GM19455 (cell line): Measurements from ENCODE around the gene RETSAT.
A peak's percentile ranks its signal among the peaks of the same experiment; 100 is the strongest.
"Not testable (repeated sequence)": the region's sequence is repeated elsewhere in the genome, so short reads cannot be mapped to it uniquely, and the experiment has no call there.

ENCODE experiments used
- ATAC-seq: cut with Tn5 transposase; IDR thresholded peaks from one replicate; pipeline ENCODE4 v1.9.1; 2021; ENCODE audit not compliant: unreplicated experiment

RETSAT gene

DNA sequence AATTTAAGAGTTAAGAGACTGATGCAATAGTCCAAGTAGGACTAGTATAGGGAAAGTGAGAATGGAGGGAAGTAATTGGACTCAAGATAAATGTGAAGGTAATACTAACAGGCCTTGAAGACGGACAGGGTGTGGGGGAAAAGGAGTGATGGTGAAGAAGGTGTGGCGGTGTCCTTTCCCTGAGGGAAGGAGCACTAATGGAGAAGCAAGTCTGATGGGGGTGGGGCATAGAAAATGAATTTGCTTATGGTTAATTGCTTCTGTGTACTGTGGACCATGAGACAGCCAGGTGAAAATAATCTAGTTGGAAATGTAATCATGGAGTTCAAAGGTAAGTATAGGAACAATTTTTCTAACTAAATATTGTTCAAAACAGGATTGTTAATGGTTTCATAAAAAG is 19.4 kb downstream of the RETSAT start:
- ATAC-seq, result no peak

DNA sequence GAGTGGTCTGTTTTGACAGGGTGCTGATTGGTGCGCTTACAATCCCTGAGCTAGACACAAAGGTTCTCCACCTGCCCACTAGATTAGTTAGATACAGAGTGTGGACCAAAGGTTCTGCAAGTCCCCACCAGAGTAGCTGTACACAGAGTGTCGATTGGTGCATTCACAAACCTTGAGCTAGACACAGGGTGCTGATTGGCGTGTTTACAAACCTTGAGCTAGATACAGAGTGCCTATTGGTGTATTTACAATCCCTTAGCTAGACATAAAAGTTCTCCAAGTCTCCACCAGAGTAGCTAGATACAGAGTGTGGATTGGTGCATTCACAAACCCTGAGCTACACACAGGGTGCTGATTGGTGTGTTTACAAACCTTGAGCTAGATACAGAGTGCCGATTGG is 20.5 kb downstream of the RETSAT start:
- ATAC-seq, result not testable (repeated sequence)

DNA sequence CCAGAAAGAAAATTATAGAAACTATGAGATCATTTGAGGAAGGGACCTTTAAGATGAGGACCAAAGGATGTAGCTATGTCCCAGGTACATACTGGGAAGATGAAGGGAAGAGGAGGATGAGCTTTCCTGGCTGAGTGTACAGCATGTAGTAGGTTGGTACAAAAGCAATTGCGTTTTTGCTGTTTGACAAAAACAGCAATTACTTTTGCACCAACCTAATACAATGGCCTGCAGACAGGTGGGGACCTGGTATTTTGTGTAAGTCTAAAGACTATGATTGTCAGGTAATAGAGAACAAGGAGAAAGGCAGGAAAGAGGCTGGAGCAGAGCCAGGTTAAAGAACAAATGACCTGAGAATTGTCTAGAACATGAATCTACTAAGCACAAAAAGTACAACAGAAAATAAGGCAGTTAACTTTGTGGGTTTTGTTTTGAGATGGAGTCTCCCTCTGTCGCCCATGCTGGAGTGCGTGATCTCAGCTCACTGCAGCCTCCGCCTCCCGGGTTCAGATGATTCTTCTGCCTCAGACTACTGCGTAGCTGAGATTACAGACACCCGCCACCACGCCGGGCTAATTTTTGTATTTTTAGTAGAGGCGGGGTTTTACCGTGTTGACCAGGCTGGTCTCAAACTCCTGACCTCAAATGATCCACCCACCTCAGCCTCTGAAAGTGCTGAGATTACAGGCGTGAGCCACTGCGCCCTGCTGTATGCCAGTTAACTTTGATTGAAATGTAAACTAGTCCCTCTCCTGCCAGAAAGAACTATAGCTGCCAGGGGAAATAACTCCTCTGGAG is 23.3 kb downstream of the RETSAT start:
- ATAC-seq, result no peak

DNA sequence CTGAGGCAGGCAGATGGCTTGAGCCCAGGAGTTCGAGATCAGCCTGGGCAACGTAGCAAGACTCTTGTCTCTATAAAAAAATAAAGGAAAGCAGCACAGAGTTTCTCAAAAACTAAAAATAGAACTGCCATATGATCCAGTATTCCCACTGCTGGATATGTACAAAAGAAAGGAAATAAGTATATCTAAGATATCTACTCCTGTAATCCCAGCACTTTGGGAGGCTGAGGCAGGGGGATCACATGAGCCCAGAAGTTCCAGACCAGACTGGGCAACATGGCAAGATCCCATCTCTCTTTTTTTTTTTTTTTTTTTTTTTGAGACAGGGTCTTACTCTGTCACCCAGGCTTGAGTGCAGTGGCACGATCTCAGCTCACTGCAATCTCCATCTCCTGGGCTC is 24.6 kb downstream of the RETSAT start:
- not testable (repeated sequence) for ATAC-seq

DNA sequence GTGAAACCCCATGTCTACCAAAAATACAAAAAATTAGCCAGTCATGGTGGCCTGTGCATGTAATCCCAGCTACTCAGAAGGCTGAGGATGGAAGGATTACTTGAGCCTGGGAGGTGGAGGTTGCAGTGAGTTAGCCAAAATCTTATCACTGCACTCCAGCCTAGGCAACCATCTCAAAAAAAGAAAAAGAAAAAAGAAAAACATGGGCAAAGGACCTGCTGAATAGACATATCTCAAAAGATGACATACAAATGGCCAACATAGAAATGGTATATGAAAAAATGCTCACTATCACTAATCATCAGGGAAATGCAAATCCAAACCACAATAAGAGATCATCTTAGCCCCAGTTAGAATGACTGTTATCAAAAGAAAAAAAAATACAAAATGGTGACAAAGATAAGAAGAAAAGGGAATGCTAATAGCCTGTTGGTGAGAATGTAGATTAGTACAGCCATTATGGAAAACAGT is 25.1 kb downstream of the RETSAT start:
- no peak for ATAC-seq

DNA sequence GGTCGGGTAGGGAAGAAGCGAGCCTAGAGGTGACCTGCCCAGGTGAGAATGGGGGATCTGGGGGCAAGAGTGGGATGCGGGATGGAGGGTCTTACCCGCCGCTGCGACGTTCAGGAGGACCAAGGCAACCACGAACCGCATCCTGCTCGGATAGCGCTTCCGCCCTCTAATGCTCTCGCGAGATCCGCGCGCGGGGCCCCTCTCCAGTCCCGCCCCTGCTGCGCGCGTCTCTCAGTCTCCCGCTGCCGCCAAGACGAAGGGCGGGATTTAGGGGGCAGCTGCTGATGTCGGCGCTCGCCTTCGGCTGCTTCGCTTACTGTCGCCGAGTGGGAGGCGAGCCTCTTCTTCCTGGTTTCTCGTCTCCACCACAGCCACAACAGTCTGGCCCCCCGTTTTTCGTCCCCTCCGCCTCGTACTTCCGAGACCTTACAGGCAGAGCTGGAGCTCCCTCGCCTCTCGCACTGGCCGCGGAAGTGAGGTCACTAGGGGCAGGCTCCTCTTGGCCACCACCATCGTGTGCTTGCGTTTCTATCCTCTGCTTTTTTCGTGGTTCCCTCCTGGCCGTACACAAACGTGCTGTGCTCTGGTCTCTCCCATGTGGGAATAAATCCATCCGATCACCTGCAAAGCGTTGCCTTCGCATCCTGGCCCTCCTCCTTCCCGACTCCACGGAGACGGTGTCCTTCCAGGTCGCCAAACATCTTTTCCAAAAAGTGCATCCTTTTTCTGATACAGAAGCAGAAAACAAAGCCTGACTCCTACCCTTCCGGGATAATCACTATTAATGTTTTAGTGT is 26.3 kb downstream of the RETSAT start, which contains the start of gene TGOLN2:
TGOLN2 (minus strand) TSS at position 168 of the 796 bp plus-strand sequence; CDS start at position 141, 27 bp downstream.
- peak; percentile 79 for ATAC-seq

DNA sequence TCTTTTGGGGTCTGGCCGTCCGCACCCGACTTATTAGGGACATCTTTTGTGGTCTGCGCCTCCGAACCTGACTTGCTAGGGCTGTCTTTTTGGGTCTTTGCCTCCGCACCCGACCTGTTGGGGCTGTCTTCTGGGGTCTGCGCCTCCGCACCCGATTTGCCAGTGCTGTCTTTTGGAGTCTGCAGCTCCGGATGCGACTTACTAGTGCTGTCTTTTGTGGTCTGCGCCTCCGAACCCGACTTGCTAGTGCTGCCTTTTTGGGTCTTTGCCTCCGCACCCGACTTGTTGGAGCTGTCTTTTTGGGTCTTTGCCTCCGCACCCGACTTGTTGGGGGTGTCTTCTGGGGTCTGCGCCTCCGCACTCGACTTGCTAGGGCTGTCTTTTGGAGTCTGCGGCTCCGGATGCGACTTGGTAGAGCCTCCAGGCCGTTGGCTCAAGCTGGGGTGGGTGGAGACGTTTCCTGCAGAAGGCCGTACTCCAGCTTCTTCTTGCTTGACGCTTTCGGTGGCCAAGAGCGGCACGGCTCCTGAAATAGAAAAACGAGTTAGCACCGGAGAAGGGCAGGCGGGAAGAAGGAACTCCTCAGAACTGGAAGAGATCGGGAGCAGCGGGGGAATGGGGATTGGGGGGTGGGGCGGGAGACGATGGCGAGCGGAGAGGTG is 27.0 kb downstream of the RETSAT start:
- ATAC-seq, result no peak

DNA sequence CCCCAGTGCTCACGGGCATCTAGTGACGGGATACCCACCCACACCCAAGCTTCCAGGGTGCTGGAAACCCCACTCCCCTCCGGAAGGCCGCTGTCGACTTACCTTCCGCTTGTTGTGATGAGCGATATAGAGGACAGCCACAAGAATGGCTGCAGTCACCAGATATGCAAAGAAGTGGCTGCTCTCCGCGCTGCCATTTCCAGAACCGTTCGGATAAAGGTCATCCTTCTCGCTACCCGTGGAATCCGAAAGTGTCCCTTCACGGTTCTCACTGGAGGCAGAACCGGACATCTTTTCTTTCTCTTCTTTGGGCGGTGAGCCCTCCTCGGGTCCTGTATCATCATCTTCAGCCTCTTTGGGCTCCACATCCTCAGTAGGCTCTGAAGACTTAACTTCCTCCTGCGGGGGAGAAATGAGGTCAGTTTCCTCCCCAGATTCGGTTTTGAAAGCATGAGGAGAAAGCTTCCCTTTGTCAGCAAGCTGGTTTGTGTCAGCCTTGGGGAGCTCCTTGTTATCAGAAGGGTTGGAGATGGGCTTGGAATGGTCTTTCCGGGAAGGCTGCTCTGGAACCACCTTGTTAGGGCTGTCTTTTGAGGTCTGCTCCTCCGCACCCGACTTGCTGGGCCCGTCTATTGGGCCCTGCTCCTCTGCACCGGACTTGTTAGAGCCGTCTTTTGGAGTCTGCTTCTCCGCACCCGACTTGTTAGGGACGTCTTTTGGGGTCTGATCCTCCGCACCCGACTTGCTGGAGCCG is 27.7 kb downstream of the RETSAT start:
- peak; percentile 33 for ATAC-seq

DNA sequence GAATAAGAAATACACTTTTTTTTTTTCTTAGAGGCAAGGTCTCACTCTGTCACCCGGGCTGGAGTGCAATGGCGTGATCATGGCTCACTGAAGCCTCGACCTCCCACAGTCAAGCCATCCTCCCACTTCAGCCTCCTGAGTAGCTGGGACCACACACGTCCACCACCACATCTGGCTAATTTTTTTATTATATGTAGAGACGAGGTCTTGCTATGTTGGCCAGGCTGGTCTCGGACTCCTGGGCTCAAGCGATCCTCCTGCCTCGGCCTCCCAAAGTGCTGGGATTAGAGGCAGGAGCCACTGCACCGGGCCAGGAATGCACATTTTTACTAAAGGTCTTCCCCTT is 28.9 kb downstream of the RETSAT start:
- no peak for ATAC-seq

DNA sequence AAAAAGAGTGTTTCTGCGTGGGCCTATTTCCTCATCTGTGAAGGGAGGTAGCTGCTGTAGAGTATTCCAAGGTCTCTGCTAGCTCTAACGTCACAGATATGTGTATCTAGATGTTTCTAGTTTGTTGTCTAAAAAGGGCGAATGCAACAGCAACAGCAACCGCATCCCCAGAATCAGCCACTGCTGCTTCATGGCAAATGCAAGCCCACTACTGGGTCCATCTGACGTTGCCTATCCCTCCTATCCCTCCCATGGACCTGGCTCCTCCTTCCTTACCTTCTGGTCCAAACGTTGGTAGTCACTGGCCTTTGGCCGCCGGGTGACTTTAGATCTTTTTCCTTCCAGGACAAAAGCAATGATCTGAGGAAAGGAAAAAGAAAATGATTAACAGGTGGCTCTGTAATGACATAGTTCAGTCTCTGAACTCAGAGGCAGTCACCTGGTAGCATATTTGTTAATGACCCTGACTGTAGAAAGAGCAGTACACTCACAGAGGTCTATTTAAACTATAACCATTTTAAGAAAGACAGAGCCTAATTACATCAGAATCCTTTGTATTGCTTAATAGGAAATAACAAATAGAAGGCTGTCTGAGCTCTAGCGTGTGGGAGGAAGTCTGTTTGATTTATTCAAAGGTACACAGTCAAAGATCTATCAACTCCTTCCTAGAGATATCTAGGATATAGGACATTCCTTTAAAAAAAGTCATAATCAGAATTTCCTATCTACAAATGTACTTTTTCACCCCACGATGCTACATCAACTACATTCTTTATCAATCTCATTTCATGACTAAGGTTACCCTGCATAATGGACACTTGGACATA is 29.5 kb downstream of the RETSAT start:
- no peak for ATAC-seq

DNA sequence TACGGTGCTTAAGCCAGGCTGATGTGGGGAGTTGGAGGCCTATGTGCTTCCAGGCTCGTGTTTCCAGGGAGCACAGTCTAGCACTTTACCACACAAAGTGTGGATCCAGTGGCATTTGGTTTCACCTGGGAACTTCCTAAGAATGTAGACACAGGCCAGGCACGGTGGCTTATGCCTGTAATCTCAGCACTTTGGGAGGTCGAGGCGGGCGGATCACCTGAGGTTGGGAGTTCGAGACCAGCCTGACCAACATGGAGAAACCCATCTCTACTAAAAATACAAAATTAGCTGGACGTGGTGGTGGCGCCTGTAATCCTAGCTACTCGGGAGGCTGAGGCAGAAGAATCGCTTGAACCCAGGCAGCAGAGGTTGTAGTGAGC is 30.4 kb downstream of the RETSAT start:
- not testable (repeated sequence) for ATAC-seq

DNA sequence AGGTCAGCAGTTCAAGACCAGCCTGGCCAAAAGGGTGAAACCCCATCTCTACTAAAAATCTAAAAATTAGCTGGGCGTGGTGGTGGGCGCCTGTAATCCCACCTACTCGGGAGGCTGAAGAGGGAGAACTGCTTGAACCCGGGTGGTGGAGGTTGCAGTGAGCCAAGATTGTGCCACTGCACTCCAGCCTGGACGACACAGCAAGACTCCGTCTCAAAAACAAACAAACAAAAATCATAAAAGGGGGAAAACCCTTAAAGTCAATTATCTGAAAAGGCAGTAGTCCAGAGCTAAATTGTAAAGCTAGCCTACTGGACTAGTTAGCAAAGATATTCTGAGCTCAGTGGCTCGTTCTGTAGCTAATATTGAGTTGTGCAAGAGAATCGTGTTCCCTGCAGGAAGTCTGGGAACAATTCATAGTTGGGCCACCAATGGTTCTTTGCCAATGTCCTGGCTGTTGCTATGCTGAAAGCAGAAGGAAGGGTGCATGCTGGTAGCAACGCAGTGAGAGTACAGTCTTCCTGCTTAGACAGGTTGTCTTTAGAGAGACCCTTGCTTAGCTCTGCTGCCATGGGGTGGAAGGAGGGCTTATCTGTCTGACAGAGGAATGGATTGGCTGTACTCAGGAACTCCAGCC is 30.9 kb downstream of the RETSAT start:
- no peak for ATAC-seq

DNA sequence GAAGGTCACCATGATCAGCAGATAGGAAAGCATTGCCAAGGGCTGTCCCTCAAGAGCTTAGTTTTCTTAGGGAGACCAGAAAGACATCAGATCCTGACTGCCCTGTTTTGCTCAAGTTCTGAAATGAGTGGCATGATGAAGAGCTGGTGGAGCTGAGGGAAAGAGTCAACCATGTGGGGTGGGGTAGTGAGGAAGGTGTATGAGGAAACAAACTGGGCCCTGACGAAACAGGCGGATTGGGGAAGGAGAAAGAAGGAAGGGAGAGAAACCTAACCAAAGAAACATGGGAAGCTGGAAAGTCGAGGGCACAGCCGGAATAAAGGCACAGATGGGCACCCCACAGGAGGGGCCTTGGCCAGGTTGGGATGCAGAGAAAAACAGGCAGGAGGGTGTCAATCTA is 34.5 kb downstream of the RETSAT start:
- ATAC-seq, result no peak

DNA sequence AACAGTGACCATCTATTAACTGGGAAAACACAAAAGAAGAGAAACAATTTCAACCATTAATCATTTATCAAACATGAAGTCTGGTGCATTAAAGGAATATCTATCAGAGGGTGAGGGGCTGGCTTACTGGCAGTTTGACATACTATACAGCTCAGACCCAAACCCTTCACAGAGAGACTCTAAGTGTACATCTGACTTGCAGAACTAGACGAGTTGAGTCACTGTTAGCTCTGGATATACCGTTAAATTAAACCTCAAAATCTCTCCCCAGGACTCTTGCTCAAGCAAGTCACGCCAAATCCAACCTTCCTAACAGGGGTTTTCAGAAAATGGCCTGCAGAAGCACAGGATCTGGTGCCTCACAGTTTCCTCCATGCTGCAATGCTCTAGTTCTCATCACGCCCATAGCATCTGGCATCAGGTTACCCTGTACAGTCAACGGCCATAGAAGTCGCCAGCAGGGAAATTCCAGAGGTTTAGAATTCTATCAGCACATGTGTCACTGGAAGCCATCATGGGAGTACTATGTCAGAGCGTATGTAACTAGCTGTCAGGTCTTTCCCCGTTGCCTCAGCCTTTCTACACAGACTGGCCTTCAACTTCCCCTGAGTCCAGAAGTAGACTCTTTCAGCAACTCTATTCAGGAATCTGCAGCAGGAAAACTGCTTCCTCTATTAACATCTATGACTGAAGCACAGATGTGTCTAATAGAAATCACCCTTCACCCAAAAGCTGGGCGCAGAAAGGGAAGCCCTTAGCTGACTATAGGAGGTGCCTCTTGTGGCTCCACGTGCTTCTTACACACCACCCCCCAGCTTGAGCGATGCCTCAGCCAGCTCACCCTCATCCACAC is 35.9 kb downstream of the RETSAT start:
- no peak for ATAC-seq

DNA sequence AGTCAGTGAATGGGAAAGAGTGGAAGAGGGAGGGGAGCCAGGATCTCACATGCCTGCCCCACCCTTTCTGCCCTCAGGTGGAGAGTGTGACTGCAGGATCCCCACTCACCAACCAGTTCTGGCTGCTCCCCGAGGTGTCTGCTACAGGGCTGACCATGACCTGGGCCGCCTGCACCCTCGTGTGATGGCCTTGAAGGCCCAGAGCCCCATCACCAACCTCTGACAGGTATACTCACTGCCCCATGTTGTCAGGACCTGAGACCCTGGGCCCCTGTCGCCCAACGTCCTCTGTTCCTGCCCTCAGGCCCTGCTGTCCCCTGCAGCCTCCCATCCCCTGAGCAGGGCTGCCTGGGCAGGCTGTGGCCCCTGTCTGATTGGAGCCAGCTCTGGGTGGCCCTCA is 38.4 kb downstream of the RETSAT start:
- not testable (repeated sequence) for ATAC-seq

DNA sequence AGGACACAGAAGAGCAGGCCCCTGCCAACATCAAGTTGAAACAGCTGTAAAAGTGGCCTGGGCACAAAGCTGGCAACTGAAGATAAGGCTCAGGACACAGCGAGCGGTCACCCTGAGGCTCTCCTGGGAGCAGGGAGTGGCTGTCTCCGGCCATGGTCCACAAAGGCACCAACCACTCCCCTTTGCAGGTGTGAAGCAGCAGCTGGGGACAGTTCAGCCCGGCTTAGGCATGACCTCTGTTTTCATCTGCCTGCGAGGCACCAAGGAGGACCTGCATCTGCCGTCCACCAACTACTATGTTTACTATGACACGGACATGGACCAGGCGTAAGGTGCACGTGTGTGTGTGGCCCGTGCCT is 39.5 kb downstream of the RETSAT start:
- no peak for ATAC-seq

DNA sequence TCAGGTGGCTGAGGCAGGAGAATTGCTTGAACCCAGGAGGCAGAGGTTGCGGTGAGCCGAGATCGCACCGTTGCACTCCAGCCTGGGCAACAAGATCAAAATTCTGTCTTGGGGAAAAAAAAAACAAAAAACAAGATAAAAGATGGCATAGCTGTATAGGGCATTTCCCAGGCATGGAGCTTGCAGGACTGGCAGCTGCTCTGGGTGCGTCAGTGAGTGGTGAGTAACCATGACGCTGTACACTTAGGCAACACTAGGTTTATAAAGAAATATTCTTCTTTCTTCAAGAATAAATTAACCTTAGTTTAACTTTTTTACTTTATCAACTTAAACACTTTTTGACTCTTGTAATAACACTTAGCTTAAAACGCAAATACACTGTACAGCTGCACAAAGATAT is 41.9 kb downstream of the RETSAT start:
- ATAC-seq, result no peak

DNA sequence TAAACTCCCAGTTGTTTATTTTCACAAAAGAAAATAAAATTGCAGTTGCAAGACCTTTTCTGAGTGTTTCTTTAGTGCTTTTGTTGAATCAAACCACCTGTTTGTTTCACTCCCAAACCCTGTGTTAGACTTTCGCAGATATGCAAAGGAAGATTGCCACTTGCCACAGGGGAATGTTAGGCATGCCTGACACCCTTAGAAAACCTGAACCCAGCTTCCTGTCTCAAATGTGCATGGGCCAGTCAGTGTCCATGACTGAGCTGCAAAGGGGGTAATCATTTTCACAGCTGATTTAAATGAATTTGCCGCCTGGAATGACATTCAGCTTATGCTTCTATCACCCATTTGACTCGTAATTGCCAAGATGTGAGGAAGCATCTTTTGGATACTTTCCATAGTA is 44.0 kb downstream of the RETSAT start:
- ATAC-seq, result no peak
